OCI-LY1 (cell line): ENCODE measurements around the gene BRIP1.

Source experiments
- H2AFZ ChIP-seq: fragments of 200-600 bp; sonication (generic), shearing (Covaris generic); 2 replicates; pipeline ENCODE4 v1.6.0; 2014; ENCODE audit warnings: antibody characterized with exemption, mild to moderate bottlenecking, low read length
- H3F3A ChIP-seq: fragments of 200-600 bp; sonication (generic), shearing (Covaris generic); 2 replicates; pipeline ENCODE4 v1.6.0; 2014; ENCODE audit warnings: mild to moderate bottlenecking, antibody characterized with exemption, low read length, moderate library complexity; ENCODE audit not compliant: insufficient read depth
- H3K27ac ChIP-seq: fragments of 200-600 bp; sonication (generic); 2 replicates; pipeline ENCODE4 v1.5.1; 2014; ENCODE audit warnings: low read length, mixed run types, mild to moderate bottlenecking, low read depth; ENCODE audit not compliant: poor library complexity, severe bottlenecking
- H3K27me3 ChIP-seq: fragments of 200-600 bp; sonication (generic); 2 replicates; pipeline ENCODE4 v1.6.0; 2014; ENCODE audit warnings: antibody characterized with exemption, mild to moderate bottlenecking, low read length, moderate library complexity; ENCODE audit not compliant: insufficient read depth
- H3K36me3 ChIP-seq: fragments of 200-600 bp; sonication (generic); 2 replicates; pipeline ENCODE4 v1.6.1; 2014; ENCODE audit warnings: mild to moderate bottlenecking, antibody characterized with exemption, low read length, moderate library complexity, mixed read lengths; ENCODE audit not compliant: insufficient read depth
- H3K4me1 ChIP-seq: fragments of 200-600 bp; sonication (generic); 2 replicates; pipeline ENCODE4 v1.5.1; 2014; ENCODE audit warnings: mild to moderate bottlenecking, low read length, moderate library complexity; ENCODE audit not compliant: insufficient read depth, severe bottlenecking
- H3K4me2 ChIP-seq: fragments of 200-600 bp; sonication (generic), shearing (Covaris generic); 2 replicates; pipeline ENCODE4 v1.6.1; 2014; ENCODE audit warnings: low read length
- H3K4me3 ChIP-seq: fragments of 200-600 bp; sonication (generic); 2 replicates; pipeline ENCODE4 v1.5.1; 2014; ENCODE audit warnings: low read length, low read depth, mild to moderate bottlenecking, mixed read lengths; ENCODE audit not compliant: poor library complexity, severe bottlenecking
- H3K79me2 ChIP-seq: fragments of 200-600 bp; shearing (Covaris generic); 2 replicates; pipeline ENCODE4 v1.6.1; 2016; ENCODE audit warnings: mixed run types, low read length, mixed read lengths; ENCODE audit not compliant: insufficient read depth
- H3K9ac ChIP-seq: fragments of 200-600 bp; sonication (generic), shearing (Covaris generic); 2 replicates; pipeline ENCODE4 v1.6.1; 2014; ENCODE audit warnings: mild to moderate bottlenecking, low read length, mixed read lengths
- H3K9me2 ChIP-seq: fragments of 200-600 bp; sonication (generic), shearing (Covaris generic); 2 replicates; pipeline ENCODE4 v1.6.1; 2014; ENCODE audit warnings: low read depth, mild to moderate bottlenecking, low read length, mixed read lengths
- H3K9me3 ChIP-seq: fragments of 200-600 bp; shearing (Covaris generic); 2 replicates; pipeline ENCODE4 v1.6.1; 2014; ENCODE audit warnings: low read length, mixed read lengths
- H4K20me1 ChIP-seq: fragments of 200-600 bp; sonication (generic), shearing (Covaris generic); 2 replicates; pipeline ENCODE4 v1.6.0; 2016; ENCODE audit warnings: mild to moderate bottlenecking, low read length; ENCODE audit not compliant: insufficient read depth
- CTCF ChIP-seq: fragments of 200-600 bp; sonication (generic), shearing (Covaris generic); IDR thresholded peaks from 2 replicates; pipeline ENCODE4 v1.5.1; 2017; ENCODE audit warnings: mild to moderate bottlenecking, antibody characterized with exemption, low read length, moderate library complexity, mixed read lengths
- EZH2 ChIP-seq: fragments of 200-600 bp; sonication (generic), shearing (Covaris generic); IDR thresholded peaks from 2 replicates; pipeline ENCODE4 v1.8.0; 2017; ENCODE audit warnings: borderline replicate concordance, mixed run types, mild to moderate bottlenecking, antibody characterized with exemption, low read length, moderate library complexity, mixed read lengths

Gene BRIP1

DNA sequence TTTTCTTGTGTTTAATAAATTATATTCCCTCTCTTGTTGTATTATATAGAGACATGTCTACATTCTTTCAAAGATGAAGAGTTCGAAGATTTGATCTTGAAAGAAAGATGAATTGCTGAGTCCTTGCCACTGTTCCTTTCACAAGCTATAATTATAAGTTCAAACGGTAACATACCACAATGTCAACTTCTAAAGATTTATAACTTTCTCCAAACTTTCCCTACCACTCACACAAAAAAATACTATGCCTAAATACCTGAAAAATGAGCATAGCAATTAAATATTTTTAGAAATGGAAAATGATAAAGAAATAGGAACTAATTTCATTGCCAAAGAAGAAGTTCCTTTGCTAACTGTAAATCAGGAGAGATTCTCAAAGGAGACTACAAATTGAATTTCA is 50.6 kb downstream of the BRIP1 start:
- Histone ChIP-seq H3K27me3 (no peaks in the 10 kb centered on the region), H3F3A (no peaks in the 10 kb centered on the region), H3K27ac (no peak overlapping the region), H3K9ac (no peak overlapping the region), H3K36me3 (peaks cover 40% of the 10 kb centered on the region), H3K4me1 (peaks cover 21% of the 10 kb centered on the region), H3K4me2 (no peak overlapping the region), H2AFZ (no peak overlapping the region), H4K20me1 (no peaks in the 10 kb centered on the region), H3K9me2 (no peaks in the 10 kb centered on the region), H3K4me3 (no peak overlapping the region), H3K79me2 (no peaks in the 10 kb centered on the region), H3K9me3 (no peaks in the 10 kb centered on the region)
- TF ChIP-seq CTCF = no peak
- TF ChIP-seq EZH2 = no peak

- Histone ChIP-seq H3K36me3 (peaks cover 24% of the 10 kb centered on the region), H3K79me2 (no peaks in the 10 kb centered on the region), H3K9ac (no peak overlapping the region), H3K4me3 (no peak overlapping the region), H3K4me2 (no peak overlapping the region), H3K9me3 (no peaks in the 10 kb centered on the region), H3F3A (no peaks in the 10 kb centered on the region), H4K20me1 (no peaks in the 10 kb centered on the region), H2AFZ (no peak overlapping the region), H3K27ac (no peak overlapping the region), H3K4me1 (no peaks in the 10 kb centered on the region), H3K27me3 (no peaks in the 10 kb centered on the region), H3K9me2 (no peaks in the 10 kb centered on the region)
- TF ChIP-seq EZH2 (no peak), CTCF (no peak)
These were observed 53.4 kb downstream of the BRIP1 start for GRCh38 chr17:61809816-61810392.

- no peak overlapping the region for H3K9ac ChIP-seq
- H3F3A ChIP-seq = no peaks in the 10 kb centered on the region
- no peaks in the 10 kb centered on the region for H3K79me2 ChIP-seq
- no peak overlapping the region for H3K4me2 ChIP-seq
- no peaks in the 10 kb centered on the region for H4K20me1 ChIP-seq
- H3K9me2 ChIP-seq = no peaks in the 10 kb centered on the region
- no peak overlapping the region for H2AFZ ChIP-seq
- no peaks in the 10 kb centered on the region for H3K27me3 ChIP-seq
- no peaks in the 10 kb centered on the region for H3K9me3 ChIP-seq
- no peak for TF ChIP-seq CTCF
- no peak overlapping the region for H3K4me3 ChIP-seq
- H3K27ac ChIP-seq = no peak overlapping the region
- H3K36me3 ChIP-seq = peaks cover 9% of the 10 kb centered on the region
- H3K4me1 ChIP-seq = no peaks in the 10 kb centered on the region
These were observed 54.9 kb downstream of the BRIP1 start for GRCh38 chr17:61808442-61808841.
